Small intestine (tissue), 7 donors: ENCODE data around the gene FRMD4A. TPM values are rescaled to one million over a fixed set of nuclear protein-coding genes. Genes with fewer than 3 reads are reported as not detected.
A peak's percentile ranks its signal among the peaks of the same experiment; 100 is the strongest.

Source experiments
- DNase-seq, 2 donors: peaks; one replicate each; pipeline versions ENCODE4 v3.0.0 to v3.0.0-alpha.2; 2013
- FAIRE-seq: peaks from 2 replicates; lab custom pipeline; 2012; peaks lifted over from hg19 to GRCh38; lab: Jason Lieb, UNC
- H3K27ac ChIP-seq, 3 donors: one replicate each; pipeline ENCODE4 v1.5.1; 2013; ENCODE audit warnings: low read length in 2 of 3, mild to moderate bottlenecking in 2 of 3, control low read depth in 1 of 3, inconsistent platforms in 1 of 3, low read depth in 1 of 3, moderate library complexity in 1 of 3
- H3K27me3 ChIP-seq, 3 donors: one replicate each; pipeline ENCODE4 v1.6.1; 2013; ENCODE audit warnings: low read length in 3 of 3, inconsistent platforms in 1 of 3; ENCODE audit not compliant: control insufficient read depth in 3 of 3, insufficient read depth in 3 of 3
- H3K36me3 ChIP-seq, 3 donors: one replicate each; pipeline ENCODE4 v1.6.1; 2013; ENCODE audit warnings: low read length in 3 of 3, inconsistent platforms in 1 of 3, low read depth in 1 of 3, mild to moderate bottlenecking in 1 of 3, moderate library complexity in 1 of 3; ENCODE audit not compliant: control insufficient read depth in 3 of 3, insufficient read depth in 2 of 3
- H3K4me1 ChIP-seq, 3 donors: one replicate each; pipeline ENCODE4 v1.6.1; 2013; ENCODE audit warnings: low read length in 2 of 3, inconsistent platforms in 1 of 3, low read depth in 1 of 3, mild to moderate bottlenecking in 1 of 3, moderate library complexity in 1 of 3; ENCODE audit not compliant: control insufficient read depth in 3 of 3, insufficient read depth in 2 of 3
- H3K4me3 ChIP-seq, 3 donors: one replicate each; pipeline ENCODE4 v1.5.1; 2013; ENCODE audit warnings: low read length in 3 of 3, control low read depth in 1 of 3, inconsistent platforms in 1 of 3, low read depth in 1 of 3, mild to moderate bottlenecking in 1 of 3, moderate library complexity in 1 of 3
- H3K9me3 ChIP-seq, 2 donors: one replicate each; pipeline ENCODE4 v1.6.1; 2013; ENCODE audit warnings: low read depth in 1 of 2, low read length in 1 of 2; ENCODE audit not compliant: control insufficient read depth in 2 of 2, insufficient read depth in 1 of 2
- WGBS, 3 donors: extraction: QIAGEN DNeasy Blood & Tissue Kit; methylation state at CpG; one replicate each; pipeline ENCODE4 v1.1.7; 2013; 5-methylcytosine and 5-hydroxymethylcytosine counted together
- polyA plus RNA-seq, 4 donors: library from polyadenylated mRNA; stranded (reverse) in 3 of 4; unstranded in 1 of 4; fragments of 200-250 nt in 3 of 4; fragments of 120-200 nt in 1 of 4; gene quantifications; one replicate each; pipeline versions ENCODE4 v1.2.1 to v1.2.3, GENCODE V29; 2013
- donor health status: healthy with polysubstance abuse.
- donor health status: control.
- donor health status: control.
- donor health status: Bipolar disorder and iron deficiency.
- donor health status: healthy.

The FRMD4A gene
- polyA plus RNA-seq, 4 donors, result 0.45 to 16.9 (median 6.2) TPM

GRCh38 chr10:14296065-14296709, 34.5 kb downstream of the FRMD4A start:
- WGBS, 3 donors, result 61 to 67% (median 64%) methylated on average over 9 of the region's 9 CpGs

GRCh38 chr10:14294347-14295059, 36.2 kb downstream of the FRMD4A start:
- DNase-seq, result no peak
- Histone ChIP-seq H3K4me3 (no peak overlapping the region), H3K4me1 (no peaks in the 10 kb centered on the region), H3K9me3 (no peaks in the 10 kb centered on the region), H3K27me3 (no peaks in the 10 kb centered on the region), H3K36me3 (no peaks in the 10 kb centered on the region), H3K27ac (no peak overlapping the region)
- 81 to 86% (median 83%) methylated on average over 14 of the region's 14 CpGs for WGBS, 3 donors
- FAIRE-seq, result no peak

More at GRCh38 chr10:14296065-14296709, 34.5 kb downstream of the FRMD4A start:
- H3K27me3 ChIP-seq, result no peaks in the 10 kb centered on the region
- H3K4me3 ChIP-seq, result no peak overlapping the region
- FAIRE-seq, result no peak
- no peaks in the 10 kb centered on the region for H3K9me3 ChIP-seq
- DNase-seq, result no peak
- no peak overlapping the region for H3K27ac ChIP-seq
- no peaks in the 10 kb centered on the region for H3K36me3 ChIP-seq
- no peaks in the 10 kb centered on the region for H3K4me1 ChIP-seq

GRCh38 chr10:14293526-14293925, 37.2 kb downstream of the FRMD4A start:
- DNase-seq (no peak), FAIRE-seq (no peak)
- no peaks in the 10 kb centered on the region for H3K4me1 ChIP-seq
- 45 to 53% (median 49%) methylated on average over 3 of the region's 3 CpGs for WGBS, 3 donors
- H3K27ac ChIP-seq, result no peak overlapping the region
- H3K4me3 ChIP-seq, result no peak overlapping the region
- no peaks in the 10 kb centered on the region for H3K9me3 ChIP-seq
- H3K36me3 ChIP-seq, result no peaks in the 10 kb centered on the region
- H3K27me3 ChIP-seq, result no peaks in the 10 kb centered on the region

DNA sequence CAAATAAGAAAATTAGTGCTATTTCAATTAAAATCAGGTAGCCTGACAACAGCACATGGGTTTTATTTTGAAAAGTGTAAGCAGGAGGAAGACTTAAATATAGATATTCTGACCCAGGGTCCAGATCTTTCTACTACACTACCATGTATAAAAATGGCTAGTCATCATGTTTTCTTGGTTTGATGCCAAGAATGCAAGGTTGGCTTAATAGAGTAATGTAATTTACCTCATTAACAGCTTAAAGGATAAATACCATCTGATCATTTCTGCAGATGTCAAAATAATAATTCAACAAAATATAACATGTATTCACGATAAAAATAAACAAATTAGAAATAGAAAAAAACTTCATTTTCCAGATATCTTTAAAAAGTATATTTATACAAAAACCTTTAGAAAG, 39.4 kb downstream of the FRMD4A start:
- no peaks in the 10 kb centered on the region for H3K4me1 ChIP-seq
- H3K36me3 ChIP-seq, result no peaks in the 10 kb centered on the region
- no peak overlapping the region for H3K27ac ChIP-seq
- FAIRE-seq (peak; percentile 5), DNase-seq (no peak)
- WGBS, 3 donors, result 85 to 94% (median 88%) methylated on average over 1 of the region's 1 CpG
- H3K9me3 ChIP-seq, result no peaks in the 10 kb centered on the region
- peaks cover 0 to 3% (median 0%) of the 10 kb centered on the region in 3 donors for H3K27me3 ChIP-seq
- no peak overlapping the region for H3K4me3 ChIP-seq

DNA sequence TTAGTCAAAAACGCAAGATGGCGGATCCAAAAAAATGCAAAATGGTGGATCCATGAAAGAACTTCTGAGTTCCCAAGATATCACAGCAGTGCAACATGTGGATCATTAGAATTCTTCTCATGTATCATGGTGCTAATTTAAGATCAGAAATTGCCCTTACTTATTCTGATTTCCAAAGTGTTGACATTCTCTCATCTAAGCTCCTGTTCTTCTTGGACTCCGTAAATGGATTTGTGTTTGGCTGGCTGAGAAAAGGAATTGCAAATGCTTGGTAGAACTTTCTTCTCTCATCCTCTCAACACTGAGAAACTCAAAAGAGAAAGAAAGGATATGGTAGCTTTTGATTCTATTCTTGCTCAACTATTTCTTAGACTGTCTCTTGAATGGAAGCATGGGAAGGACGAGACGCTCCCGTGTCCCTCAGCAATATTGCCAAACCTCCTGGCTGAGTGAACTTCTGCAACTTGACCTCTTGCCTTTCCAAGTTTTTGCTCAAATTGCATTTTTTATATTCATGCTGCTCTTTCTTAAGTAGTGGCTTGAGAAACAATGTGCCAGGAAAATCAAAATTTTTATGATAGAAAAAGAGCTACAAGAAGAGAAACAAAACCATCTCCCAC, 44.7 kb downstream of the FRMD4A start:
- no peaks in the 10 kb centered on the region for H3K4me1 ChIP-seq
- WGBS, 3 donors, result 89 to 97% (median 95%) methylated on average over 6 of the region's 6 CpGs
- FAIRE-seq, result no peak

DNA sequence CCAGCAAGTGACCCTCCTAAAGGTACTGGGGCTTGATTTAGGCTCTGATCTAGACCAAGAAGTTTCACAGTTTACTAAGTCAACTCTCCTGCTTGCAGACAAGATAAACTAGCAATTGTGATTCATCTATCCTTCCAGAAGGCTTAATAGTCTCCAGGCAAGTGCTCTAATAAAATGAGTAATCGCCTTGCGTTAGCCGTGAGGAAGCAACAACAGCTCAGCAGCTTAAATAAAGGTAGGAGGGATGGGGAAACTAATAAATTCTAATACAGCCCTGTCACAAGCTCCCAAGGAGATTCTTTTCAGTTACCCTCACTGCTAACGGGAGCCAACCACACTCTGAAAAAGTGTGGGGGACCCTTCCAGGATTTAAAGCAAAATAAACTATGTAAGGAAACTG, 48.4 kb downstream of the FRMD4A start:
- FAIRE-seq (no peak), DNase-seq (no peak)
- H3K27ac ChIP-seq, result no peak overlapping the region
- H3K4me3 ChIP-seq, result no peak overlapping the region
- H3K4me1 ChIP-seq, result no peaks in the 10 kb centered on the region
- H3K36me3 ChIP-seq, result no peaks in the 10 kb centered on the region
- 72 to 78% (median 74%) methylated on average over 4 of the region's 4 CpGs for WGBS, 3 donors
- H3K9me3 ChIP-seq, result no peaks in the 10 kb centered on the region
- peaks cover 0 to 7% (median 0%) of the 10 kb centered on the region in 3 donors for H3K27me3 ChIP-seq

More for the DNA sequence above, 44.7 kb downstream of the FRMD4A start:
- Histone ChIP-seq H3K27ac (no peak overlapping the region), H3K36me3 (no peaks in the 10 kb centered on the region), H3K4me3 (no peak overlapping the region), H3K27me3 (peaks cover 0 to 10% (median 0%) of the 10 kb centered on the region in 3 donors), H3K9me3 (no peaks in the 10 kb centered on the region)
- no peak for DNase-seq

DNA sequence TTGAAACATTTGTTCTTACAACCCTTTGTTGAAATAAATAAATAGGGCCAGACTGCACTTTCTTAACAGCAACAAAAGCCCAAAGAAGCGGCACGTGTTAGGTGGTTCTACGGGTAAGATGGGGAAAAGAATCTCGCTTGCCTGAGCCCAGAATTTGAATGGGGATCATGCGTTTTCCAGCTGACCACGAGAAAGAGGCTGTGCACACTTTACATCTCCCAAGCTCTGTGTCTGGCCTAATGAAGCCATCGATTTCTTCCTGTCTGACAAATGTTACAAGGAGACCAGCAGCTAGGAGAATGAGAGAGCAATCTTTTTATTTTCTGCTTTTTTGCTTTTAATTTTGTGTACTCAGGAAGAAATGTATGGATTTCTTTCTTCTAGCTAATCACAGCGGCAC, 52.2 kb downstream of the FRMD4A start:
- H3K27ac ChIP-seq, result no peak overlapping the region
- FAIRE-seq, result no peak
- no peaks in the 10 kb centered on the region for H3K4me1 ChIP-seq
- no peaks in the 10 kb centered on the region for H3K36me3 ChIP-seq
- H3K4me3 ChIP-seq, result no peak overlapping the region
- DNase-seq, result no peak
- H3K9me3 ChIP-seq, result no peaks in the 10 kb centered on the region
- H3K27me3 ChIP-seq, result peaks cover 0 to 3% (median 0%) of the 10 kb centered on the region in 3 donors
- WGBS, 3 donors, result 75 to 83% (median 82%) methylated on average over 8 of the region's 8 CpGs

- WGBS, 3 donors, result 72 to 77% (median 73%) methylated on average over 4 of the region's 4 CpGs
- H3K27me3 ChIP-seq, result no peaks in the 10 kb centered on the region
- no peak overlapping the region for H3K4me3 ChIP-seq
- DNase-seq, result no peak
- no peak overlapping the region for H3K27ac ChIP-seq
- H3K4me1 ChIP-seq, result no peaks in the 10 kb centered on the region
- H3K36me3 ChIP-seq, result no peaks in the 10 kb centered on the region
- no peaks in the 10 kb centered on the region for H3K9me3 ChIP-seq
- FAIRE-seq, result no peak
Measured at GRCh38 chr10:14276210-14276609, 54.5 kb downstream of the FRMD4A start.
